HG03432 (cell line): ENCODE data around the gene LMCD1.
A peak's percentile ranks its signal among the peaks of the same experiment; 100 is the strongest.
"Not testable (repeated sequence)": the region's sequence is repeated elsewhere in the genome, so short reads cannot be mapped to it uniquely, and the experiment has no call there.

Experiments
- ATAC-seq: cut with Tn5 transposase; IDR thresholded peaks from one replicate; pipeline ENCODE4 v1.9.1; 2021; ENCODE audit warnings: mild to moderate bottlenecking, moderate library complexity; ENCODE audit not compliant: unreplicated experiment

The LMCD1 gene

DNA sequence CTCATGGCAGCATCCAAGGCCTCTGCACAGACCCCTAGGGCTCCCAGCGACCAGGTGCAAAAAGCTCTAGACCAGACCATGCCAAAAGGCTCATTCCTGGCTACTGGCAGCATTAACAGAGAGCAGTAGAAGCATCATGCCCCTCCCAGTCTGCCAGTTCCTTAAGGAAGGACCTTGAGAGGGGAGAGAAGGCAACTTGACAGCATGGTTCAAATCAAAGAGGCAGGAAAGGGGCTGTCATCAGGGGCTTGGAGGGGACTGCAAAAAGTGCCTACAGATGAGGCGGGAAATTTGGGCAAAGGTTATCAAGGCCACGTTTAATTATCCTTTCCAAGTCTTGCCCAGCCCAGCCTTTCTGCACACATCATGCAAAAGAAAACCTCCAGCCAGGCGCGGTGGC, 78.3 kb downstream of the LMCD1 start:
- ATAC-seq, result no peak

DNA sequence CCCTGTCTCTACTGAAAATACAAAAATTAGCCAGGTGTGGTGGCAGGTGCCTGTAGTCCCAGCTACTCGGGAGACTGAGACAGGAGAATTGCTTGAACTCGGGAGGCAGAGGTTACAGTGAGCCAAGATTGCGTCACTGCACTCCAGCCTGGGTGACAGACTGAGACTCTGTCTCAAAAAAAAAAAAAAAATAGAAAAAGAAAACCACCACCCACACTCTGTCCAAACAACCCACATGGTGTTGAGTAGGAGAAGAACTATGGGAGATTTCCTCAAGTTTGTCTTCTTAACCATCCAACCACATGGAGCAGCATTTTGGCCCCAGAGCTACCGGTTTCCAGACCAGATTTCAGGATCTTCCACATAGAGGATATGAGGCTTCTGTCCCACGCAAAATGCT, 78.8 kb downstream of the LMCD1 start:
- not testable (repeated sequence) for ATAC-seq

DNA sequence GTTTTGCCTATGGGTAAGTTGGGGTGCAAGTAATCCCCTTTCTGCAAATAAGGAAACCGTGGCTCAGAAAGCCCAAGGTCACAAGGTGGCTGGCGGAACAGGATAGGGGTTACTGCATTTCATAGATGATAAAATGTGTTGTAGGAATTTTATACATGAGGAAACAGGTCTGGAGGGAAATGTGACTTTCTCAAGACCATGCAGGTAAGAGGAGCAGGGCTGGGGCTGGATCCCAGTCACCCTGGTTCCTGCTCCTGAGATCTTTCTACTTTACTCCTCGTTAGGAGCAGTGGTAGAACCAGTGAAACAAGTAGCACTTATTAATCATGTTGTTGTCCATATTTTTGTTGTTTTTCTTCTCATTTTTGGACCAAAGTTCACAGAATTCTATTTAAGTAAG, 79.8 kb downstream of the LMCD1 start:
- no peak for ATAC-seq

DNA sequence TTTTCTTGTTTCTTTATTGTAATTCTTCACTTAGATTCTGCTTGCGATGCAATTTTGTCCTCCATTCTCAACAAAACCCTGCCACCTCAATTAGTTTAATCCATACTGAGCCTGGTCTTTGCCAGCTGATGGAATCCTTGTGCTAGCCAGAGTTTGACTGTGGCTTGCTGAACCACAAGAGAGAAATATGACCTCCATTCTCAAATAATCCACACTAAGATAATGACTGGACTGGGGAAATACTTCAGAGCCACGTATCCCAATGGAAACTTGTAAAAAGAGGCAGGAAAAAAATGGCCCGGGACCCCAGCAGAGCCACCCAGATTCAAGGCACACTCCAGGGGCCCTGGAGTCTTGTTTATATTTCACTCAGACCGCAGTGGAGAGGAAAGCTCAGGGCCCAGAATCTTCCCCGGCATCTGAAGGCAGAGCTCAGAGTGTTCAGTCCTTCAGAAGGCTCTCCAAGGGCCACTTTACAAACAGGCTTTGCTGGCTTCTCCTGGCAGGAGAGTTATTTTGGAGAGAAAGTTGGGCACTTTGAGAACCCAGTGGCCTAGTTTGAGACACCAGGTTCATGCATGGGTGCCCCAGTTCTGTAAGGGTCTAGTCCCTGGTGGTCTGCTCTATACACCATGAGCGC, 80.3 kb downstream of the LMCD1 start:
- ATAC-seq, result no peak

DNA sequence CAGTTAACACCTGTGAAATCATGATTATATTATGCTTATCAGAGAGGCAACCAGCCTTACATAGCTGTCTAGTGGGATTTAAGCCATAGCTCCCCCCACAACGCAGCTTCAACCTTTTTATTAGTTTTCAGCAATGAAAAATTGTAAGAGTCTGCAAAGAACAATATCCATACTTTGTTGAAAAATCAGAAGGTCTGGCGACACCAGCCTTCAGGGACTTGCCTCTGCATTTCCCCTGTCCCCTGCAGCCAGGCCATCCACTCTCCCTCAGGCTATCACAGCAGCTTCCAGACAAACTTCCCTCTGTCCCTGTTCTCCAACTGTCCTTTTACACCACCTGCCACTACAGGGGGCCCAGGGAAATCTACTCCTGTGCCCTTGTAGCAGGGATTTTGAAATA, 83.0 kb downstream of the LMCD1 start:
- ATAC-seq, result no peak

DNA sequence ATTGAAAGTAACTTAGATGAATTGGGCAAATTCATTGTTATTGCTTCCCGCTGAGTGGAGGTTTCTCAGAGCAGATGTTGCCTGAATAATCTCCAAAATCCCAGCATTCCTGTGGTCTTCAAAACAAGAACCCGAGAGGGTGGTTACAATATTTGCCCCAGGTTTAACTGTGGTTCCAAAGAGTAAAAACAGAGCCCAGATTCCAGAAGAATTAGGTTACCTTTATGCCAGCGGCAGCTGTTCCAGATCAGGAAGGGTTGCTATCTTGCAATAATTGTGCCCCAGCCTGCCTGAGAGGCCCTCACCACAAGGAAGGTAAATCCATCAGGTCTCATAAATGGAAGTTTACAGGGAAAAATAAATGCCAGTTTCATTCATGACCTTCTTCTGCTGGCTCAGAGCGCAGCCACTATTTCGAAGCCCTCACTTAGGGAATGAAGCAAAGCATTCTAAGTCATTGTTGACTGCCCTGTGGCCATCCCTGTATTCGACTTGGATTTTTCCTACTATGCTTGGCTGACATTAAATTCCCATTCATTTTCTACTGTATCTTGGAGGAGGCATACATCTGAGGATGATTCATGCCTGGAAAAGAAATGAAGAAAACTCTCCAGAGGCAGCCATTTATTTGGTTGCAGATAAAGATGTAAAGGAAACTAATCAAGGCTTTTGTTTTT, 88.4 kb downstream of the LMCD1 start:
- no peak for ATAC-seq

DNA sequence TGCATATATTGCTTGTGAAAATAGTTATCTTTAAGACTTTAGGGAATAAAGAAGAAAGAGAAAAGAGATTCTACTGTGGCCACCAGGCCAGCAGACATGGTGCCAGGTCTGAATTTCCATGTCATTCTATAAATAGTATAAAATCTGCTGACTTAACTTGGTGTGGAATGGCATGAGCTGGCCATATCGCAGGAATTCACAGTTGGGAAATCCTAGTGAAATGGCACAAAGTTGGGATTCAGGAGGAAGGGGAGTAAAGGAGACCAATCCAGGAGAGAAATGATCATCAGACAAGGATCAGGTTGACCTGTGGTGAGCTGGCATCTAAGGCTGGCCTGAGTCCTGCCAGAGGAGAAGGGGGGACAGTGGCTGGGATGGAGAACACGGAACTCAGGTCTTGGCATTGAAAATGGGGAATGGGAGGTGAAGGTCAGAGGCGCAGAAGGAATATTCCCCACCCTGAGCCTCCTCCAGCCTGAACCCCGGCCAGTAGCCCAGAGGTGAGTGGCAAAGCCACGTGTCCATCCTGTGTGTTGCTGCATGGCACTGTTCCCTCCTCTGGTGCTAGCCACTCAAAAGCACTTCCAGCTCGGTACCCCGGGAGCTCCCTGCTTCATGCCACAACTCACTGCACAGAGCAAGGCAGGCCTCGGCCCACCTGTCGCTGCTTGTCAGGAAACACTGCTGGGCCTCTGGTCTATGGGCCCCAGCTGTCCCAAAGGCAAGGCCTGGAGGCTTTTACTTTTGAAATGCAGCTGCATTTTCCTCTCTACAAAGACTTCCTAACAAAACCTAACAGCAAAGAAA, 91.6 kb downstream of the LMCD1 start:
- no peak for ATAC-seq

DNA sequence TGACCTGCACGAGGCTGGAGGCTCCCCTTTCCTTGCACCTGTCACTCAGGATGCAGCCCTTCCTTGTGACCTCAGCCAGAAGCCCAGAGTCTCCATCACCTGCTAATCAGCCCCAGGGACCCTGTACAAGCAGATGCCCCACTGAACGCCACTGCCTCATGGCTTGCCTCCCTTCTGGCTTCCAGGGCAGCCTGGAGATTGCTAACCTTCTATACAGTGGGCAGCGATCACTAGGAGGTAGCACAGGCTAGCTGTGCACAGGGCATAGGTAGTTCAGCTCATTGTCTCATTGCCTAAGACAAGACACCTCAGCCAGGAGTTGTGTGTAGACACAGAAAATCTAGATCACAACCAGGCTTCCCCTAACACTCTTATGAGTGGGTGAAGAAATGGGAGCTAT, 93.6 kb downstream of the LMCD1 start:
- no peak for ATAC-seq

DNA sequence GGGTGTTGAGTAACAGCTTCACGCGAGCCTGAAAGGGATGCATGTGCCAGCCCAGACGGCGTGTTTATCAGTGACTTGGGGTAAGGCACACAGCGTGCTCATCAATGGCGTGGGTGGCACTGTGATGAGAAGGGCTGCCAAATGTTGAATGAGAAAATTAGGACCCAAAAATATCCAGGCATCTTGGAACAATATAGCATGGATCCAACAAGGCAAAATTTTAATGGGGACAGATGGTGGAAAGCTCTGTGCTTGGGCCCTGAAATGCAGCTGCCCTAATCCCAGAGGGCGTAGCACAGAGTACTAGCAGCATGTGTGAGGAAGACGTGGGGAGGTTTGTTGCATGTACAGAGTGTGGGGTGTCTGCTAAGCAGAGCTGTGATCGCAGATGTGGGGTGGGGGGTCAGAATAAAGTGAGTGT, 94.1 kb downstream of the LMCD1 start:
- ATAC-seq, result no peak

DNA sequence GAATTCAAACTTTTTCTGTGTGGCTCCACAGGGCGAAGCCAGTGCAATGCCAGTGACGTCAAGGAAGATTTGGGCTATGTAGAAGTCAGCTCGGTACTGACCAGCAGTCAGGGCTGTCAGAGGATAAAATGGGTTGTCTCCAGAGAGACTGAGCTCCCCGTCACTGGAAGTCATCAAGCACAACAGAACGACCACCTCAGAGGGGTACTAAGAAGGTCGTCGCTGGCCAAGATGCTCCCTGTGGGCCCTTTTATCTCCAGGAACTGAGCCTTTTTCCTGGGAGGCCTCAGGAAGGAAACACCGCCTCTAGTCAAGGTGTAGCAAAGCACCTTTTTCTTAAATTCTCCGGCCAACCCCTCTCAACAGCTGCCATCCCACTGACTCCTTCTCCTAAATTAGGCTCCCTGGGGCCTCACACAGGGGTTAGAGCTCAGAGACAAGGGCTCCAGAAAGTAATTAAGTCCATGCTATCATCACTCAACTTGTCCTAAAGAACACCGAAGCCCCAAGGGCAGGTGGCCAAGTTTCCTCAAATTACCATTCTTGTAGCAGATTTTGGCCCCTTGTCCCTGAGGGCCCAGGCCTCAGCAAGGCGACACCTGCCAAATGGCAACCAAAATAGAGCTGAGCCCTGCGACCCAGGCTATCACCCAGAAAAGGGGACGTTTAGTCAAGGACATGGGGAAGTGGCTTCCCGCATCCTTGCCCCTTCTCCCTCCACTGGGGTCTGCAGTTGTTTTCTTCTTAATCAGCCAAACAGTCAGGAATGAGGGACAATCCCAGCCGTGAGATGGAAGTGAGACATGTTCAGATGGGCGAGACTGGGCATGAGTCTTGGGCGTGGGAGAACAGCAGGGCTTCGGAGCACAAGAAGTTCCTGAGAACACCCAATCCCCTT, 94.9 kb downstream of the LMCD1 start:
- no peak for ATAC-seq

DNA sequence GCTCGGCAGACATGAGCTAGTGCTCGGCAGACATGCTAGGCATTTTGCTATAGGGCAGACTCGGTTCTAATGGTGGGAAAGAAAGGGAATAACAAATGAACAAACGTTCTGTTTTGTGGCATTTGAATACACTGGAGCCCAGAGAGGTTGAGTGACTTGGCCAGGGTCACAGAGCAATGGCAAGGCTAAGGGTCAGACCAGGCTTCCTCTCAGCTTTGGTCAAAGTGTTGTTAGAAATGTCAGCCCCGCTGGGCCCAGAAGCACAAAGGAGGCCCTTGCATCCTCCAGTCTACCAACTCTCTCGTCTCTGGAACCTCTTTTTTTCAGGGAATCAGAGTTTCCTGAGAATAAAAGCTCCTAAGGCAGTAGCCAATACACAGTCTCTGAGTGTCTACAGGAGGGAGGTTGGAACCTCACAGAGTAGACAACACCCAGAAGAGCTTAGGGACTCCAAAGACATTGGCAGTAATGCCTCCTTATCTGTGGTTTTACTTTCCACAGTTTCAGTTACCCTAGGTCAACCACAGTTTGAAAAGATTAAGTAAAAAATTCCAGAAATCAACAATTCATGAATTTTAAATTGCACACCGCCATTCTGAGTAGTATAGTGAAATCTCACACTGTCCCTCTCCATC, 95.7 kb downstream of the LMCD1 start:
- ATAC-seq, result no peak

DNA sequence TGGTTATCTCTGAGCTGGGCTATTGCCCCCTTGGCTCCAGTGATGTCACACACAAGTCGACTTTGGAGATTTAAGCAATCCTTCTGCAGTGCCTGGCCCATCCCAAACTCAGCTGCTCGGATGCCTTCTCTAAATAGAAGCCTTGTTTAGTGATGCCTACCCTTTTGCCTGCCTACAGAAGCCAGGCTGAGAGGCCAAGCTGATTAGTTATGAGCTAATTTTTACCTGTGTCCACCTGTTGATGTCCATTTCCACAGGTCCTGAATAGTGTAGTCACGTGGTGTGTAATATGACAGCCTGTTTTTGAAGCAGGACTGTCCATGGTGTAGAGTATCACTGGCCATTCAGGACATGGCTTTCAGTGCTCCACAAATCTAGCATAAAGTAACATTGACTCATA, 97.5 kb downstream of the LMCD1 start:
- ATAC-seq, result no peak

DNA sequence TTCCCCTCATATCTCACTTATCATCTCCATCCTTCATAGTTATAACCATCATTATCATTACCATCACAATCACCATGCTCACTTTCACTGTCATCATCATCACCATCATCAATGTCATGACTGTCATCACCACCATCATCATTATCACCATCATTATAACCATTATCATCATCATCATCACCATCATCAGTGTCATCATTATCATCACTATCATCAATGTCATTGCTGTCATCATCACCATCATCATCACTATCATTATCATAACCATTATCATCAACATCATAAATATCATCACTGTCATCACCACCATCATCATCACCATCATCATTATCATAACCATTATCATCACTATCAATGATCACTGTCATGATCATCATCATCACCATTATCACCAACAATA, 98.8 kb downstream of the LMCD1 start:
- ATAC-seq, result no peak

DNA sequence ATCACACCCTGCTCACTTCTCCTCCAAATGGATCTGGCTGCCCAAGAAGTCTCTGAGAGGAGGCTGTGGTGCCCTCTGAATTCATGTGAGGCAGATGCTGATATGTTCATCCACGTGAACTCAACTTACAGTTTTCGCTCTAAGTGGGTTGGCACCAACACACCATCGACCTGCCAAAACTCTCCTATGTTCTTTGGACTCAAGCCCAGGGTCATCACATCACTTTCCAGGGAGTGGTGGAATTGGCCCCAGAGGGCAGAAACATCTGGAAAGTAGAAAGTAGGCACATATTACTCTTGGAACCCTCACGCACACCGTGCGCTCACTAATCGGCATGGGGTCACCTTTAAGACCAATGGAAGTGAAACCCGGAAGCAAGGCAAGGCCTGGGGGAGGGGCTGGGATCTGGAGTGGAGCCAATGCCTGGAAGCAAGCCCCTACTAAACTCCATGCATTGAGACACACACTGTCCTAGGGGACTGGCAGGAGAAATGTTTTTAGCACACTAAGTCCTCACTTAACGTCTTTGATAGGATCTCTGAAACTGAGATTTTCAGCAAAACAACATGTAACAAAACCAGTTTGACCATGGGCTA, 101.6 kb downstream of the LMCD1 start:
- ATAC-seq, result no peak

DNA sequence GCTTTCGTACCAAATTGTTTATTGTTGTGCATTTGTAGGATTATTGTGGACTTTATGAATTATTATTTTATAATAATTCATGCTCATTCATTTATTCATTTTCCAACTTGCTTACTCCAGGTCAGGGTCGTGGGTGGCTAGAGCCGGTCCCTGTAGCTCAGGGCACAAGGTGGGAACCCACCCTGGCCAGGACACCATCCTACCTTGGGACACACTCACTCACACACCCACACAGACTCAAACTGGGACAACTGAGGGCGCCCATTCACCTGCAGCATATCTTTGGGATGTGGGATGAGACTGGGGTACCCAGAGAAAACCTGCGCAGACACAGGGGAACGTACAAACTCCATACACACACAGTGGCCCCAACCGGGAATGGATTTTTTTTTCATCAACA, 102.4 kb downstream of the LMCD1 start:
- no peak for ATAC-seq

DNA sequence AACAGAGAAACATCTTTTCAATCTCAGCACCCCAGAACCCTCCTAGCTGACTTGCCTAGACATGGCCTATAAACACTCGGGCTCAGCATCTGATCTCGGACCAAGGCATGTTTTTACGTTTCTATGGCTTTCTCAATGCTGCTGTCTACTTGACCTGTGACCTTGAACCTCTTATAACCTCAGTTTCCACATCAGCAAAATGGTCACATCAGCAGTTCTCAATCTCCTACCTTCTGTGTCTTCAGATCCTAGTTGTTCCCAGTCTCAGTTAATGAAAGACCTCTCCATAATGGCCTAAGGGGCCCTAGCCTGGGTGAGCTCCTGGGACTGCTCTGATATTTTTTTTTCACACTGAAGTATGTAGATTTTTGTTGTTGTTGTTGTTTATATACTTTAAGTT, 103.4 kb downstream of the LMCD1 start:
- no peak for ATAC-seq

DNA sequence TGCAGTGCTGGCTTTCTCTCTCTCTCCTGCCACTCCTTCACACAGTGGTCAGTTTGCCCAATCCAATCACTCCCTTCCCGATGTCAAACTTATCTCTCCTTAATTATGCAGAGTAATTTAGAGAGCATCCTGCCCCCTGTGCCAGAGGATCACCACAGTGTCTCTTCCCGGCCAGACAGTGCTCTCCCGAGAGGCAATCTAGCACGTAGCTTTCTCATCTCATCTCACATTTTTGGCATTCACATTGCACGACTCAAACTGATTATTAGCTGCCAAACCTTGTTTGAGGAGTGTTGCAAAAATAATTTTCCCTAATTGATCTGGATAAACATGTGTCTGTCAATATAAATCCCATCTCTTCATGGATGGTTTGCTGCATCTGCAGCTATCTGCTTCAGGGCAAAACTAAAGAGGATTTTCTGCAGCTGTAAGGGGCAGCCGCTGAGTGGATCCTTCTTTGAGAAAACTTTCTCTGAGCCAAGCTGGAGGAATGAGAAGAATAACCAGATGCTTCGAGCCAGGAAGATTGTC, 105.1 kb downstream of the LMCD1 start:
- ATAC-seq, result no peak

DNA sequence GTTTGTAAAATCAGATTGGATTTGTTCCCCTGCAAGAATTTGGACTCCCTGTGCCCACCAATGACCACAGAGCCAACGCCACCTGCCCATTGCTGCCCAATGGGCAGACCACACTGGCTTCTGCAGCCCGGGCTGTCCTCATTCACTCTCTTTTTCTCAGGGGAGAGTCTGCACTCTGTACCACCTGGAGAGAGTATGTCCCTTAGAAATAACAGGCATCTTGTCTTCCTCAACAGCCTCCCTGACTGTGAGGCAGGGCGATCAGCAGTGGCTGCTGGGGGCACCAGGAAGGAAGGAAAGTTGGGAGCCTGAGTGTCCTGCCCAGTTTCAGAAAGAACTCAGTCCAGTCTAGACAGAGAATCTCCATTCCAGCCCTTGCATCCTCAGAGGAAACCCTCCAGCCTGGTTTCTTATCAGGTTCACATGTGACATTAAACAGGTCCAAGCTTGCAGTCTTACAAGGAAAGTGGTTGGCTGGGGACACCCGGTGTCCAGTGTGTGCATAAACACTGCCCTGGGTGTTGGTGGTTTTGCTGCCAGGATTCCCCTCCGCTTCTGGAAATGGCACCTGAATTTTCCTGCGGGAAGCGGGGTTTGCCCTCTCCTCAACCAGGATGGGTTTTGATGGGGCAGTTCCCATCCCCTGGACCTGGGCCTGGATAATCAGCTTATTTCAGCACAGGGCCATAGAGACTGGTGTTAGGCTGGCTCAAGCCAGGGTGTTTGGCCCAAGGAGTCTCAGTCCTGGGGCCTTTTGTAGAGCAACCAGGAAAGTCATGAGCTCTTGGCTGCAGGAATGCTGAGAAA, 105.8 kb downstream of the LMCD1 start:
- peak; percentile 76 for ATAC-seq
